ENCODE data around the gene RIF1. TPM values are rescaled to one million over a fixed set of nuclear protein-coding genes. Genes with fewer than 3 reads are reported as not detected.
"Not testable (repeated sequence)": the region's sequence is repeated elsewhere in the genome, so short reads cannot be mapped to it uniquely, and the experiment has no call there.

Gene RIF1
- total RNA-seq, 2 experiments from 2014 or later = 76.2 to 76.7 TPM

DNA sequence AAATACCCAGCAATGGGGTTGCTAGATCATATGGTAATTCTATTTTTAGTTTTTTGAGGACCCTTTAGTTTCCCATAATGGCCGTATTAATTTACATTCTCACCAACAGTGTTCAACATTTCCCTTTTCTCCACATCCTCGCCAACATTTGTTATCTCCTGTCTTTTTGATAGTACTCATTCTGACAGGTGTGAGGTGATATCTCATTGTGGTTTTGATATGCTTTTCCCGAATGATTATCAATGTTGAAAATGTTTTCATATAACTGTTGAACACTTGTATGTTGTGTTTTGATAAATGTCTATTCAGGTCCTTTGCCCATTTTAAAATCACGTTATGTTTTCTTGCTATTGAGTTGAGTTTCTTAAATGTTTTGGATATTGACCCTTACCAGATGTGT is 5.8 kb upstream of the RIF1 start:
- H3K9me3 Mint-ChIP-seq = no peaks in the 10 kb centered on the region
- no peak overlapping the region for H3K4me3 Mint-ChIP-seq

GRCh38 chr2:151405376-151405775 is 4.3 kb upstream of the RIF1 start:
- H3K4me1 Mint-ChIP-seq = peaks cover 5% of the 10 kb centered on the region
- no peak for DNase-seq

More for the DNA sequence above, 5.8 kb upstream of the RIF1 start:
- Mint-ChIP-seq H3K4me1 (no peaks in the 10 kb centered on the region), H3K36me3 (no peaks in the 10 kb centered on the region), H3K27ac (no peak overlapping the region), H3K27me3 (no peaks in the 10 kb centered on the region)
- no peak for DNase-seq

DNA sequence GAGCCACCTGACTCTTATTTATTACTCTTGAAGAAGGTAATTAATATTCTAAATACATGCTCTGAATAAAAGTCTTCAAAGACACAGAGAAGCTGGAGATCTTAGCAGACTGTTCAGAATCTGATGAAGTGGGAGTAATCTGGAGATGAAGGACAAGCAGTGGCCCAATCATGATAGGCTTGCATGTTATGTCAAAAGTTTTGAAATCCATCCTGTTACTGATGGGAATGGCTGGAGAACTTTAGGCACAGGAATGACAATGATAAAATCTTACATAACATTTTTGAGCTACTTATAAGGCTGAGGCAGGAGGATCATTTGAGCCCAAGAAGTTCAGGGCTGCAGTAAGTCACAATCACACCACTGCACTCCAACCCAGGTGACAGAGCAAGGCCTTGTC is 2.4 kb upstream of the RIF1 start:
- Mint-ChIP-seq H3K27me3 (no peaks in the 10 kb centered on the region), H3K4me3 (no peak overlapping the region), H3K4me1 (peaks cover 11% of the 10 kb centered on the region), H3K9me3 (no peaks in the 10 kb centered on the region), H3K27ac (no peak overlapping the region), H3K36me3 (peaks cover 19% of the 10 kb centered on the region)
- no peak for DNase-seq

More at GRCh38 chr2:151405376-151405775, 4.3 kb upstream of the RIF1 start:
- H3K36me3 Mint-ChIP-seq = peaks cover 6% of the 10 kb centered on the region
- H3K27me3 Mint-ChIP-seq = no peaks in the 10 kb centered on the region
- H3K9me3 Mint-ChIP-seq = no peaks in the 10 kb centered on the region
- H3K4me3 Mint-ChIP-seq = no peak overlapping the region
- H3K27ac Mint-ChIP-seq = no peak overlapping the region

- no peak for DNase-seq
- H3K9me3 Mint-ChIP-seq = no peaks in the 10 kb centered on the region
- peak overlapping the region; percentile 94 for H3K27ac Mint-ChIP-seq
- H3K27me3 Mint-ChIP-seq = no peaks in the 10 kb centered on the region
- peaks cover 28% of the 10 kb centered on the region for H3K36me3 Mint-ChIP-seq
- H3K4me3 Mint-ChIP-seq = peak overlapping the region; percentile 89
- peaks cover 19% of the 10 kb centered on the region for H3K4me1 Mint-ChIP-seq
These were observed 708 bp upstream of the RIF1 start for GRCh38 chr2:151408788-151409600.

- Mint-ChIP-seq H3K9me3 (no peaks in the 10 kb centered on the region), H3K36me3 (peaks cover 28% of the 10 kb centered on the region), H3K4me3 (peak overlapping the region; percentile 89), H3K4me1 (peaks cover 21% of the 10 kb centered on the region), H3K27ac (peak overlapping the region; percentile 94), H3K27me3 (no peaks in the 10 kb centered on the region)
- peak; percentile 43 for DNase-seq
These were observed 758 bp downstream of the RIF1 start for GRCh38 chr2:151410485-151410834.

DNA sequence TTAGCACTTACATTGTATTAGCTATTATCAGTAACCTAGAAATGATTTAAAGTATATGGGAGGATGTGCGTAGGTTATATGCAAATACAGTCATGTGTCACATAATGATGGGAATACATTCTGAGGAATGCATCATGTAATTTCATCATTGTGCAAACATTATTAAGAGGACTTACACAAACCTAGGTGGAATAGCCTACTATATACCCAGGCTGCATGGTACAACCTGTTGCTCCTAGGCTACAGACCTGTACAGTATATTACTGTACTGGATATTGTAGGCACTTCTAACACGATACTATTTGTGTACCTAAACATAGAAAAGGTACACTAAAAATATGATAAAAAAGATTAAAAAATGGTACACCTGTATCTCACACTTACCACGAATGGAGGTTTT is 7.9 kb downstream of the RIF1 start:
- H3K27me3 Mint-ChIP-seq = no peaks in the 10 kb centered on the region
- H3K9me3 Mint-ChIP-seq = no peaks in the 10 kb centered on the region
- no peak overlapping the region for H3K4me3 Mint-ChIP-seq
- DNase-seq = no peak
- no peak overlapping the region for H3K27ac Mint-ChIP-seq
- peaks cover 21% of the 10 kb centered on the region for H3K4me1 Mint-ChIP-seq
- H3K36me3 Mint-ChIP-seq = peaks cover 19% of the 10 kb centered on the region

DNA sequence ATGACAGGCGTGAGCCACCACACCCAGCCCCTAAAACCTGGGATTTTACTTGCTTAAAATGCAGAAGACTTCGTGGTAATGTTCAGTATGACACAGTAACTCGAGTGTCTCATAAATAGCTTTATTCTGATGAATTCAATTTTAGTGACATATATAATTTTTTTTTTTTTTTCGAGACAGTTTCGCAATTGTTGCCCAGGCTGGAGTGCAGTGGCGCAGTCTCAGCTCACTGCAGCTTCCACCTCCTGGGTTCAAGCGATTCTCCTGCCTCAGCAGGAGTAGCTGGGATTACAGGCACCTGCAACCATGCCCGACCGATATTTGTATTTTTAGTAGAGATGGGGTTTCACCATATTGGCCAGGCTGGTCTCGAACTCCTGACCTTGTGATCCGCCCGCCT is 12.0 kb downstream of the RIF1 start:
- H3K9me3 Mint-ChIP-seq, H3K27ac Mint-ChIP-seq, H3K27me3 Mint-ChIP-seq, H3K4me3 Mint-ChIP-seq, DNase-seq: not testable (repeated sequence)
- peaks cover 42% of the 10 kb centered on the region for H3K36me3 Mint-ChIP-seq
- peaks cover 40% of the 10 kb centered on the region for H3K4me1 Mint-ChIP-seq

GRCh38 chr2:151422917-151423439 is 13.3 kb downstream of the RIF1 start:
- peak overlapping the region; percentile 73 for H3K27ac Mint-ChIP-seq
- H3K4me3 Mint-ChIP-seq = peak overlapping the region; percentile 10
- H3K4me1 Mint-ChIP-seq = peaks cover 36% of the 10 kb centered on the region
- no peak for DNase-seq
- no peaks in the 10 kb centered on the region for H3K9me3 Mint-ChIP-seq
- H3K36me3 Mint-ChIP-seq = peaks cover 44% of the 10 kb centered on the region
- no peaks in the 10 kb centered on the region for H3K27me3 Mint-ChIP-seq

DNA sequence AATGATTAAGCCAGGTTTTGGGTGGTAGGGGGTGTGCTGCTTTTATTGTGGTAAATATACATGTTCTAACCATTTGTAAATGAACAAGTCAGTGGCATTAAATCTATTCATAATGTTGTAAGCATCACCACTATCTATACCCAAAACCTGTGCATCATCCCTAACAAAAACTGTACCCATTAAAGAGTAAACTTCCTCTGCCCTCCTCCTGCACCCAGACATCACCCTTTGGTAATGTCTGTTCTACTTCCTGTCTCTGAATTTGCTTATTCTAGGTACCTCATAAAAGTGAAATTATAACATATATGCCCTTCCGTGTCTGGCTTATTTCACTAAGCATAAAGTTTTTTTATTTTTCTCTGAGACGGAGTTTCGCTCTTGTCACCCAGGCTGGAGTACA is 14.1 kb downstream of the RIF1 start:
- H3K9me3 Mint-ChIP-seq = no peaks in the 10 kb centered on the region
- peak overlapping the region; percentile 73 for H3K27ac Mint-ChIP-seq
- peaks cover 48% of the 10 kb centered on the region for H3K36me3 Mint-ChIP-seq
- no peak overlapping the region for H3K4me3 Mint-ChIP-seq
- no peaks in the 10 kb centered on the region for H3K27me3 Mint-ChIP-seq
- no peak for DNase-seq
- H3K4me1 Mint-ChIP-seq = peaks cover 36% of the 10 kb centered on the region

- Mint-ChIP-seq H3K27ac (no peak overlapping the region), H3K27me3 (no peaks in the 10 kb centered on the region), H3K9me3 (no peaks in the 10 kb centered on the region), H3K4me1 (no peaks in the 10 kb centered on the region), H3K4me3 (no peak overlapping the region), H3K36me3 (peaks cover 19% of the 10 kb centered on the region)
- DNase-seq = no peak
These were observed 27.9 kb downstream of the RIF1 start for GRCh38 chr2:151437630-151438029.

DNA sequence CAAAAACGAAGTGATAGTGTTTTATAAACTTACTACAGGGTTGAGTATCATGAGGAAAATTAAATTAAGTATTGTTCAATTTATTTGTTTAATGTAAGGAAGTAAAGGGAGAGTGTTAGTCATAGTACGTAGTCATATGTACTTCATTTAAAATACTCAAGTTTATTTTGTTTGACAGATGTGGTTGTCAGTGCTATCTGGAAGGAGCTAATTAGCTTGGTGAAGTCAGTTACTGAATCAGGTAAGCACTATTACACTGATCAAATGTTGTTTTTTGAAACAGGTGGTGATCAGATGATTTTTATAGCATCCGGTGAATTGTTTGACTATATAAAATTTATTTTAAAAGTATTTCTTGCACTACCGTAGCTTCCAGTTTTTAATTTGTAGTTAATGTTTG is 28.8 kb downstream of the RIF1 start:
- DNase-seq = no peak
- Mint-ChIP-seq H3K4me1 (no peaks in the 10 kb centered on the region), H3K27ac (no peak overlapping the region), H3K4me3 (no peak overlapping the region), H3K9me3 (no peaks in the 10 kb centered on the region), H3K36me3 (peaks cover 19% of the 10 kb centered on the region), H3K27me3 (no peaks in the 10 kb centered on the region)

- no peaks in the 10 kb centered on the region for H3K27me3 Mint-ChIP-seq
- H3K9me3 Mint-ChIP-seq = no peaks in the 10 kb centered on the region
- no peaks in the 10 kb centered on the region for H3K4me1 Mint-ChIP-seq
- no peak for DNase-seq
- H3K4me3 Mint-ChIP-seq = no peak overlapping the region
- peaks cover 23% of the 10 kb centered on the region for H3K36me3 Mint-ChIP-seq
- H3K27ac Mint-ChIP-seq = no peak overlapping the region
These were observed 29.4 kb downstream of the RIF1 start for GRCh38 chr2:151439127-151439526.

GRCh38 chr2:151459358-151459757 is 49.7 kb downstream of the RIF1 start:
- no peaks in the 10 kb centered on the region for H3K9me3 Mint-ChIP-seq
- H3K27ac Mint-ChIP-seq = no peak overlapping the region

GRCh38 chr2:151465771-151466170 is 56.1 kb downstream of the RIF1 start:
- Mint-ChIP-seq H3K36me3 (peaks cover 75% of the 10 kb centered on the region), H3K27me3 (no peaks in the 10 kb centered on the region), H3K9me3 (no peaks in the 10 kb centered on the region), H3K27ac (no peak overlapping the region), H3K4me1 (peaks cover 3% of the 10 kb centered on the region), H3K4me3 (no peak overlapping the region)
- no peak for DNase-seq

More at GRCh38 chr2:151459358-151459757, 49.7 kb downstream of the RIF1 start:
- Mint-ChIP-seq H3K4me1 (no peaks in the 10 kb centered on the region), H3K4me3 (no peak overlapping the region), H3K27me3 (no peaks in the 10 kb centered on the region), H3K36me3 (peaks cover 45% of the 10 kb centered on the region)
- no peak for DNase-seq

DNA sequence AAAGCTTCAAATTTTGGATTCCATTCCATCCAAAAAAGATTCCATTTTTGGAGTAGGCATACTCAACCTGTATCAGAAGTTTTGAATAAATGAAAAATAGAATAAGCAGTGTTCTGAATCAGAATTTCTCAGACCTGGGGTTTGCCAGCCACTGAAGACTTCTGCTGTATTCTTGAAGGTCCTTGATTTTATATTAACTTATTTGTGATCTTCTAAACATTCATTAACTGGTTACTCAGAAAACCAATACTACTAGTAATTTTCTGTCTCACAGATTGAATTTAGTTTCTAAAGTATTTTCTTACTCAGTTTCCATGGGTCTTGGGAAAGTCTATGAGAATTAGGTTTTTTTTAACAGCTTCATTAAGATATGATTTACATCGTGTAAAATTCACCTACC is 60.9 kb downstream of the RIF1 start:
- H3K36me3 Mint-ChIP-seq = peaks cover 68% of the 10 kb centered on the region
- H3K27ac Mint-ChIP-seq = no peak overlapping the region
- H3K4me3 Mint-ChIP-seq = no peak overlapping the region
- DNase-seq = no peak
- H3K4me1 Mint-ChIP-seq = peaks cover 15% of the 10 kb centered on the region
- no peaks in the 10 kb centered on the region for H3K27me3 Mint-ChIP-seq
- H3K9me3 Mint-ChIP-seq = peaks cover 2% of the 10 kb centered on the region

- H3K27me3 Mint-ChIP-seq = no peaks in the 10 kb centered on the region
- DNase-seq = no peak
- peaks cover 12% of the 10 kb centered on the region for H3K4me1 Mint-ChIP-seq
- peaks cover 2% of the 10 kb centered on the region for H3K9me3 Mint-ChIP-seq
- H3K27ac Mint-ChIP-seq = no peak overlapping the region
- H3K4me3 Mint-ChIP-seq = no peak overlapping the region
- H3K36me3 Mint-ChIP-seq = peaks cover 70% of the 10 kb centered on the region
These were observed 63.3 kb downstream of the RIF1 start for GRCh38 chr2:151472966-151473365.
